Activated gamma-delta T cell treated with anti-CD3 and anti-CD28 coated beads, Interleukin-2, amount 50 U/mL, for 16 hours (primary cell): Measurements from ENCODE around the gene LAMC1.

Experiments used
- DNase-seq: peaks from one replicate; pipeline ENCODE4 v3.0.0-alpha.2; 2020; ENCODE audit warnings: low read depth

LAMC1 gene

GRCh38 chr1:183194527-183195141 is 171.4 kb downstream of the LAMC1 start:
- DNase-seq = no peak

DNA sequence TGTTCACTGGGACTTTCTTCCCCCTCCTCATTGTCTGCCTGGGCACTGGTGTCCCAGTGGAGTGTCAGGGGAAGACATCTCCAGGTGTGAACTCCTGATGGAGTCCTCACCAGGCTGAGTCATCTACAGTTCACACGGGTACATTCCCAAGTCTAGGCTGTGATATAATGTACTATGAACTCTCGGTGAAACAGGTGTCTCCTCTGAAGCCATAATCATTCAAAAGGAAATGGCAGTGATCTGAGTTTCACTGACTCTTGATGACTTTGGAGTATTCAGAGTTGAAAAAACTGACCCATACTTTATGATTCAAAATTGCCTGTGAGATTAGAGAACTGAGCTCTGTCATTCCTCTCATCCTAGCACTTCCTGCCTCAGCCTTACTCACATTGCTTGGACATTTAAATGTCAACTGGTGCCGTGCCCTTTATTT is 171.9 kb downstream of the LAMC1 start:
- no peak for DNase-seq
